CD4-positive, alpha-beta T cell (primary cell): ENCODE results near the gene DNMT3A. TPM values are rescaled to one million over a fixed set of nuclear protein-coding genes. Genes with fewer than 3 reads are reported as not detected.

Experiments
- ATAC-seq: fragments of 200-7000 bp; cut with Tn5 transposase; one replicate; pipeline ENCODE4 v1.10.0; 2022; ENCODE audit warnings: mild to moderate bottlenecking; ENCODE audit not compliant: poor library complexity
- CTCF ChIA-PET: fragments of 350-600 bp; sonication (Branson Sonifier 250); formaldehyde crosslinking; loops from one replicate; lab custom pipeline; 2021; ENCODE audit warnings: antibody characterized with exemption, inconsistent platforms; lab: Charles Lee
- POLR2A ChIA-PET: fragments of 350-600 bp; sonication (Branson Sonifier 250); formaldehyde crosslinking; loops from one replicate; lab custom pipeline; 2021; ENCODE audit warnings: antibody characterized with exemption, inconsistent platforms; lab: Charles Lee
- DNase-seq, 14 experiments: peaks; one replicate each; pipeline ENCODE4 v3.0.0-alpha.2; 2013 to 2020; ENCODE audit warnings: mixed read lengths in 2 of 14
- H3K27ac ChIP-seq, 2 donors: one replicate each; pipeline versions ENCODE4 v1.5.1 to v1.7.0; 2013; ENCODE audit warnings: low read length in 2 of 2, low read depth in 1 of 2, mild to moderate bottlenecking in 1 of 2
- H3K27me3 ChIP-seq, 2 experiments: 1 replicate in 1 of 2; 2 replicates in 1 of 2; pipeline versions ENCODE4 v1.6.1 to v1.7.0; 2013; ENCODE audit warnings: low read length in 2 of 2, control low read depth in 1 of 2, mild to moderate bottlenecking in 1 of 2, moderate library complexity in 1 of 2; ENCODE audit not compliant: insufficient read depth in 2 of 2, control insufficient read depth in 1 of 2
- H3K36me3 ChIP-seq: one replicate; pipeline ENCODE4 v1.6.1; 2013; ENCODE audit warnings: low read length, control low read depth; ENCODE audit not compliant: insufficient read depth
- H3K4me1 ChIP-seq: one replicate; pipeline ENCODE4 v1.6.1; 2013; ENCODE audit warnings: low read length, control low read depth; ENCODE audit not compliant: insufficient read depth
- H3K4me3 ChIP-seq: one replicate; pipeline ENCODE4 v1.5.1; 2013; ENCODE audit warnings: mild to moderate bottlenecking, low read length, moderate library complexity
- H3K9me3 ChIP-seq, 2 experiments: 1 replicate in 1 of 2; 2 replicates in 1 of 2; pipeline versions ENCODE4 v1.6.1 to v1.7.0; 2013; ENCODE audit warnings: low read length in 2 of 2, mild to moderate bottlenecking in 2 of 2, control low read depth in 1 of 2, moderate library complexity in 1 of 2; ENCODE audit not compliant: control insufficient read depth in 1 of 2, insufficient read depth in 1 of 2
- H3K27ac Mint-ChIP-seq: one replicate; pipeline ENCODE4 v1.8.0; 2020; ENCODE audit warnings: mixed read lengths
- H3K27me3 Mint-ChIP-seq: one replicate; pipeline ENCODE4 v1.8.0; 2021; ENCODE audit warnings: mixed read lengths
- H3K36me3 Mint-ChIP-seq: one replicate; pipeline ENCODE4 v1.8.0; 2021; ENCODE audit warnings: low read depth, mixed read lengths
- H3K4me1 Mint-ChIP-seq: one replicate; pipeline ENCODE4 v1.8.0; 2021; ENCODE audit warnings: low read depth, mixed read lengths
- H3K4me3 Mint-ChIP-seq: one replicate; pipeline ENCODE4 v1.8.0; 2020; ENCODE audit warnings: mild to moderate bottlenecking, mixed read lengths
- H3K9me3 Mint-ChIP-seq: one replicate; pipeline ENCODE4 v1.8.0; 2020; ENCODE audit warnings: mixed read lengths
- intact Hi-C, 2 experiments: fragments of 100-400 bp; cut with DNase I in 1 of 2; cut with micrococcal nuclease in 1 of 2; formaldehyde crosslinking; loops; one replicate each; pipeline versions ENCODE4 v1.15.1 to v1.9.0; 2023 to 2025; cut with DNase I, micrococcal nuclease
- total RNA-seq, 174 experiments: library from RNA in 2 of 174; stranded (reverse) in 2 of 174; gene quantifications; one replicate each; pipeline ENCODE4 v1.2.3 and lab custom pipeline; 2021 to 2026
- TF ChIP-seq, protein P1 (sequence below): fragments of 200-600 bp; IDR thresholded peaks from one replicate; pipeline ENCODE4 v1.8.0; 2022; ENCODE audit warnings: antibody characterized with exemption, mild to moderate bottlenecking

The DNMT3A gene
- total RNA-seq, 2 experiments from 2014 or later = 57.1 to 62.1 TPM

DNA sequence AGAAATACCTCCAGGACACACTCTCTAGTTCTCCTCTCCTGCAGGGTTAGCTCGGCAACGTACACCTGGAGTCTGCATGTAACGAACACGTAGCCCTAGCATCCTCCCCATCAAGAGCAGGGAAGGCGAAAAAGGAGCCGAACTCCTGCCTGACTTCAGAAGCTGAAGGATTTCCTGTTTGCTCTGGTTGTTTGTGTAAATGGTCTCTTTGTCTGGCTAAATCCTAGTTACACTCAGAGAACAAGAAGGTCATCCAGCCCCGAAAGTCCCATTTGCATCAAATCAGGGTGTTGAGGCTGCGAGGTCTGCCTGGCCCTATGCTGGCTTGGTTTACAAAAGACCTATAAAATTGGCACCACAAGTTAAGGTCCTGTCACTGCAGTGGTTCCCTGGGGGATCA is 107.0 kb downstream of the DNMT3A start:
- H3K27ac ChIP-seq = no peak overlapping the region
- Mint-ChIP-seq H3K4me1 (peaks cover 3% of the 10 kb centered on the region), H3K27me3 (no peaks in the 10 kb centered on the region), H3K4me3 (no peak overlapping the region), H3K9me3 (no peaks in the 10 kb centered on the region), H3K27ac (no peak overlapping the region), H3K36me3 (peaks cover 78% of the 10 kb centered on the region)
- TF ChIP-seq, protein P1, sequence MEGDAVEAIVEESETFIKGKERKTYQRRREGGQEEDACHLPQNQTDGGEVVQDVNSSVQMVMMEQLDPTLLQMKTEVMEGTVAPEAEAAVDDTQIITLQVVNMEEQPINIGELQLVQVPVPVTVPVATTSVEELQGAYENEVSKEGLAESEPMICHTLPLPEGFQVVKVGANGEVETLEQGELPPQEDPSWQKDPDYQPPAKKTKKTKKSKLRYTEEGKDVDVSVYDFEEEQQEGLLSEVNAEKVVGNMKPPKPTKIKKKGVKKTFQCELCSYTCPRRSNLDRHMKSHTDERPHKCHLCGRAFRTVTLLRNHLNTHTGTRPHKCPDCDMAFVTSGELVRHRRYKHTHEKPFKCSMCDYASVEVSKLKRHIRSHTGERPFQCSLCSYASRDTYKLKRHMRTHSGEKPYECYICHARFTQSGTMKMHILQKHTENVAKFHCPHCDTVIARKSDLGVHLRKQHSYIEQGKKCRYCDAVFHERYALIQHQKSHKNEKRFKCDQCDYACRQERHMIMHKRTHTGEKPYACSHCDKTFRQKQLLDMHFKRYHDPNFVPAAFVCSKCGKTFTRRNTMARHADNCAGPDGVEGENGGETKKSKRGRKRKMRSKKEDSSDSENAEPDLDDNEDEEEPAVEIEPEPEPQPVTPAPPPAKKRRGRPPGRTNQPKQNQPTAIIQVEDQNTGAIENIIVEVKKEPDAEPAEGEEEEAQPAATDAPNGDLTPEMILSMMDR = no peak
- DNase-seq (no peak), ATAC-seq (no peak)
- no peaks in the 10 kb centered on the region for H3K9me3 ChIP-seq
- no peaks in the 10 kb centered on the region for H3K4me1 ChIP-seq
- intact Hi-C loops = no loop called here
- peaks cover 71% of the 10 kb centered on the region for H3K36me3 ChIP-seq
- H3K4me3 ChIP-seq = no peak overlapping the region
- no peaks in the 10 kb centered on the region for H3K27me3 ChIP-seq
- ChIA-PET POLR2A (no interaction called here), CTCF (no interaction called here)

DNA sequence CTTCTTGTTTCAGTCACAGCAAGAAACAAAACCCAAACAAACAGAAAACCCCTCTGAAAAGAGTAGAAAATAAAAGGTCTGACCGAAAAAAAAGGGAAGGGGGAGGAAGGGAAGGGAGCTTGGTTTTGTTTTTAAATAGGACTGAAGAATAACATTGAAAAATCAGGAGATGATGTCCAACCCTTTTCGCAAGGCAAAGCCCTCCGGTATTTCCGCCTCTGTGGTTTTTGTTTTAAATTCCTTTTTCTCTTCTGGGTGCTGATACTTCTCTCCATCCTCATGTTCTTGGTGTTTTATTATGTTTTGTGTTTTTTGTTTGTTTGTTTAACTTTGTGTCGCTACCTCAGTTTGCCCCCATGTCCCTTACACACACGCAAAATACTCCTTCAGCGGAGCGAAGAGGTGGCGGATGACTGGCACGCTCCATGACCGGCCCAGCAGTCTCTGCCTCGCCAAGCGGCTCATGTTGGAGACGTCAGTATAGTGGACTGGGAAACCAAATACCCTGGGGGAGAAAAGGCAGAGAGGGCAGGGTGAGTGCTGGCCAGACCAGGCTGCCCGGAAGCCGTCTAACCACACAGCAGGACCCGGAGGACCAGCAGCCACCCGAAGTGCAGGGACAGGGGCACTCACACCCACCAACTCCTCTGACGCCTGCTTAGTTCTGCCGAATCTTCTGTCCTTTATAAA is 107.7 kb downstream of the DNMT3A start:
- H3K27me3 ChIP-seq = no peaks in the 10 kb centered on the region
- no peaks in the 10 kb centered on the region for H3K9me3 ChIP-seq
- H3K4me1 ChIP-seq = peaks cover 4% of the 10 kb centered on the region
- Mint-ChIP-seq H3K9me3 (no peaks in the 10 kb centered on the region), H3K27ac (no peak overlapping the region), H3K36me3 (peaks cover 72% of the 10 kb centered on the region), H3K4me3 (no peak overlapping the region), H3K4me1 (peaks cover 10% of the 10 kb centered on the region), H3K27me3 (no peaks in the 10 kb centered on the region)
- TF ChIP-seq, protein P1 = no peak
- peak in 1 of 14 experiments; percentile 68 for DNase-seq
- no peak for ATAC-seq
- peaks cover 64% of the 10 kb centered on the region for H3K36me3 ChIP-seq
- ChIA-PET POLR2A (interaction anchor here (0.7 kb wide), 1 partner anchor 14 kb away, joined by 3 read pairs; no protein-coding TSS in a partner anchor), CTCF (interaction anchor here (0.6 kb wide), 1 partner anchor 79 kb away, joined by 3 read pairs; no protein-coding TSS in a partner anchor)
- no peak overlapping the region for H3K4me3 ChIP-seq
- H3K27ac ChIP-seq = no peak overlapping the region
- intact Hi-C loops = no loop called here

DNA sequence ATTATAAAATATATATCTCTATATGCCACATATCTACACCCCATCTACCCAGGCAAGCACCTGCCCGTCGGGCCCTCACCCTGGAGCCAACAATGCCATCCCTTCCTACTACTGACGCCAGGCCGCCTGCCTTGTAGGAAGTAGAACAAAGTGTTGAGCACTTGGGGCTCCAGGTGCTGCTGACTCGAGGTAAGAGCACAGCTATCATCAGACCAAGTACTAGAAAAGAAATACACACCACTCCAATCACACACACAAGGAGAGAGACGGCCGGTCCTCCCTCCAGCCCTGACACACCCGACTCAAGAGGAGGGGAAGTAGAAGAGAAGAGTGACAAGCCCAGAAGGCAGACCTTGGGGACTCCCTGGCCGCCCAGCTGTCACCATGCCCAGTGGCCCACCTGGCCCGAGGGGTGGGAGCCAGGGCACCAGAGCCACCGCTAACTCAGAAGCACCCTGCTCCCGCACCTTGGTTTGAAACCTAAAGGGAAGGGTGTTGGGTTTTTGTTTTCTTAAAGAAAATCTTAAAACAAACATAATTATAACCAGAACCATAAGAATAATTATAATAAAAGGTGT is 109.4 kb downstream of the DNMT3A start:
- ATAC-seq = no peak
- no peak for DNase-seq
- Histone ChIP-seq H3K9me3 (no peaks in the 10 kb centered on the region), H3K4me3 (no peak overlapping the region), H3K27me3 (no peaks in the 10 kb centered on the region), H3K4me1 (peaks cover 9% of the 10 kb centered on the region), H3K36me3 (peaks cover 49% of the 10 kb centered on the region), H3K27ac (no peak overlapping the region)
- peak overlapping the region; percentile 74 for H3K27ac Mint-ChIP-seq
- peaks cover 55% of the 10 kb centered on the region for H3K36me3 Mint-ChIP-seq
- no peaks in the 10 kb centered on the region for H3K9me3 Mint-ChIP-seq
- CTCF ChIA-PET = no interaction called here
- POLR2A ChIA-PET = no interaction called here
- TF ChIP-seq, protein P1 = no peak
- H3K27me3 Mint-ChIP-seq = no peaks in the 10 kb centered on the region
- intact Hi-C loops = no loop called here
- H3K4me1 Mint-ChIP-seq = peaks cover 15% of the 10 kb centered on the region
- H3K4me3 Mint-ChIP-seq = no peak overlapping the region
